Activated naive CD8-positive, alpha-beta T cell treated with anti-CD3 and anti-CD28 coated beads, Interleukin-2, amount 10 ng/mL, durations not matched to agents 7 days and 5 days (primary cell): Measurements from ENCODE around the gene PITPNC1. TPM values are rescaled to one million over a fixed set of nuclear protein-coding genes. Genes with fewer than 3 reads are reported as not detected.
"Not testable (repeated sequence)": the region's sequence is repeated elsewhere in the genome, so short reads cannot be mapped to it uniquely, and the experiment has no call there.

Experiments used
- ATAC-seq: fragments of 150-1000 bp; cut with Tn5 transposase; one replicate; pipeline ENCODE4 v1.10.0; 2021; ENCODE audit warnings: low read depth, moderate library complexity
- POLR2A ChIA-PET: fragments of 350-600 bp; sonication (Branson Sonifier 250); formaldehyde crosslinking; loops from one replicate; lab custom pipeline; 2021; ENCODE audit warnings: antibody characterized with exemption; lab: Charles Lee
- DNase-seq: peaks from one replicate; pipeline ENCODE4 v3.0.0; 2021
- H3K27ac Mint-ChIP-seq: one replicate; pipeline ENCODE4 v1.8.0; 2022; ENCODE audit warnings: mild to moderate bottlenecking, mixed read lengths
- H3K27me3 Mint-ChIP-seq: one replicate; pipeline ENCODE4 v1.8.0; 2022; ENCODE audit warnings: mild to moderate bottlenecking, moderate library complexity, mixed read lengths
- H3K36me3 Mint-ChIP-seq: one replicate; pipeline ENCODE4 v1.8.0; 2021; ENCODE audit warnings: mild to moderate bottlenecking, mixed read lengths
- H3K4me1 Mint-ChIP-seq: one replicate; pipeline ENCODE4 v1.8.0; 2021; ENCODE audit warnings: mixed read lengths
- H3K4me3 Mint-ChIP-seq: one replicate; pipeline ENCODE4 v1.8.0; 2022; ENCODE audit warnings: mild to moderate bottlenecking, moderate library complexity, mixed read lengths
- H3K9me3 Mint-ChIP-seq: one replicate; pipeline ENCODE4 v1.8.0; 2021; ENCODE audit warnings: mixed read lengths
- total RNA-seq, 2 experiments: library from RNA; stranded (reverse); gene quantifications; one replicate each; pipeline ENCODE4 v1.2.3, GENCODE V29; 2021

PITPNC1 gene
- 100 to 1,000 TPM; 100 to 104 TPM for total RNA-seq

DNA sequence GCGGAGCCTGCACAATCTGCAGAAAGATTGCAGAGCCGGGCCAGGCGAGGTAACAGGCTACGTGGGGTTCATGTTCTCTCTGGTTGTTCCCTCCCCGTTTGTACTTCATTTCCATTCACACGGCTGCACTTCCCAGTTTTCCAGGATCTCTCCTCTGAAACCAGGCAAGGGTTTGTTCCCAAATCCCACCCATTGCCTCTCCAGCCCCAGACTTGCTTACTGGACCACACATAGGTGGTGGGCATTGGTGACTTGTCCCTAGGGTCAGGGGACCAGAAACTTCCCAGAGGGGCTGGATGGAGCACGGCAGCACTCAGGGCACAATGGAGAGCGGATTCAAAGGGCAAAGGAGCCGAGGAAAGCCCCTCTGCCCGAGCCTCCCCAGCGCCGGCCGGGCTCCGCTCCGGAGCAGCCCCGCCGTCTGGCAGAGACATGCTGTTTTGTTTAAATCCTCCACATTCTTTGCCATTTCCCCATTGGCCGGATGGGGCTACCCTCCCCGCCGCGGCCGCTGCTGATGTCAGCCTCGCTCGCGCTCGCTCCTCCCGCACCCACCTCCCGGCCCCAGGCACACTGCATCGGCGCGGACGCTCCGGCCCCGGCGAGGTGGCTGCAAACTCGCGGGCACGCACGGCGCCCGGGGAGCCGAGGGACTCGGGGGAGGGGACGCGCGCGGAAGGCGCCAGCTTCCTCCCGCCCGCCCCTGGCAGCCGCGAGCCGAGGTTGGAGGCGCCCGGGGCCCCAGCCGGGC, at the start of gene PITPNC1:
Gene PITPNC1 (plus strand): TSS at position 545 of the 751 bp plus-strand sequence.
- POLR2A ChIA-PET: interaction anchor here (1.3 to 7.3 kb wide), 8 partner anchors 11 to 448 kb away, joined by 4 to 120 read pairs (median 12); partner anchors contain the start of genes BPTF and PSMD12
- DNase-seq: peak; percentile 90

DNA sequence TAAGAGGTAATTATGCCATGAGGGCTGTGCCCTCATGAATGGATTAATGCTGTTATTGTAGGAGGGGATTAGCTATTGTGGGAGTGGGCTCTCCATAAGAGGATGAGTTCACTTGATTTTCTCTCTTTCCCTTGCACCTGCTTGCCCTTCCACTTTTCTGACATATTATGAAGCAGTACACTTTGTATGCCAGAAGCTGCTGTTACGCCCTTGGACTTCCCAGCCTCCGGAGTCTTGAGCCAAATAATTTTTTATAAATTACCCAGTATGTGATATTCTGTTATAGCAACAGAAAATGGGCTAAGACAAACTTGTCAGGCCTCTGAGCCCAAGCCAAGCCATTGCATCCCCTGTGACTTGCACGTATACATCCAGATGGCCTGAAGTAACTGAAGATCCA, 49.1 kb upstream of the PITPNC1 start:
- Mint-ChIP-seq H3K36me3 (no peaks in the 10 kb centered on the region), H3K4me3 (no peak overlapping the region), H3K27ac (no peak overlapping the region), H3K27me3 (no peaks in the 10 kb centered on the region), H3K4me1 (no peaks in the 10 kb centered on the region), H3K9me3 (no peaks in the 10 kb centered on the region)
- ATAC-seq (no peak), DNase-seq (no peak)
- POLR2A ChIA-PET: no interaction called here

More for the DNA sequence above, at the start of gene PITPNC1:
- Mint-ChIP-seq H3K9me3 (no peaks in the 10 kb centered on the region), H3K4me3 (peak within 1 kb of the TSS; percentile 93), H3K36me3 (peaks cover 10% of the 10 kb centered on the region), H3K27me3 (no peaks in the 10 kb centered on the region), H3K4me1 (peaks cover 39% of the 10 kb centered on the region), H3K27ac (peak within 1 kb of the TSS; percentile 90)
- peak; percentile 78 for ATAC-seq

DNA sequence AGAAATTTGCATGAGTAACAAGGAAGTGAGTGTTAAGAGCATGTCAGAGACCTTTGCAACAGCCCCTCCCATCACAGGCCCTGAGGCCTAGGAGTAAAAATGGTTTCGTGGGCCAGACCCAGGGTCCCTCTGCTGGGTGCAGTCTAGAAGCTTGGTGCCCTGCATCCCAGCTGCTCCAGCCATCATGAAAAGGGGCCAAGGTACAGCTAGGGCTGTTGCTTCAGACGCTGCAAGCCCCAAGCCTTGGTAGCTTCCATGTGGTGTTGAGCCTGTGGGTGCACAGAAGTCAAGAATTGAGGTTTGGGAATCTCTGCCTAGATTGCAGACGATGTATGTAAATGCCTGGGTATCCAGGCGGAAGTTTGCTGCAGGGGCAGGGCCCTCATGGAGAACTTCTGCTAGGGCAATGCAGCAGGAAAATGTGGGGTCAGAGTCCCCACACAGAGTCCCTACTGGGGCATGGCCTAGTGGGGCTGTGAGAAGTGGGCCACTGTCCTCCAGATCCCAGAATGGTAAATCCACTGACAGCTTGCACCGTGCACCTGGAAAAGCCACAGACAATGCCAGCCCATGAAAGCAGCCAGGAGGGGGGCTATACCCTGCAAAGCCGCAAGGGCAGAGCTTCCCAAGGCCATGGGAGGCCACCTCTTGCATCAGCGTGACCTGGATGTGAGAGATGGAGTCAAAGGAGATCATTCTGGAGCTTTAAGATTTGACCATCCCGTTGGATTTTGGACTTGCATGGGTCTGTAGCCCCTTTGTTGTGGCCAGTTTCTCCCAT, 45.5 kb upstream of the PITPNC1 start:
- H3K9me3 Mint-ChIP-seq, H3K36me3 Mint-ChIP-seq, H3K27ac Mint-ChIP-seq, H3K4me1 Mint-ChIP-seq, ATAC-seq, POLR2A ChIA-PET, H3K4me3 Mint-ChIP-seq, DNase-seq, H3K27me3 Mint-ChIP-seq: not testable (repeated sequence)

DNA sequence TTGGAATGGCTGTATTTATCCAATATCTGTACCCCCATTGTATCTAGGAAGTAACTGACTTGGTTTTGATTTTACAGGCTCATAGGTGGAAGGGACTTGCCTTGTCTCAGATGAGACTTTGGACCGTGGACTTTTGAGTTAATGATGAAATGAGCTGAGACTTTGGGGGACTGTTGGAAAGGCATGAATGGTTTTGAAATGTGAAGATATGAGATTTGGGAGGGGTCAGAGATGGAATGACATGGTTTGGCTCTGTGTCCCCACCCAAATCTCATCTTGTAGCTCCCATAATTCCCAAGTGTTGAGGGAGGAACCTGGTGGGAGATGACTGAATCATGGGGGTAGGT, 44.9 kb upstream of the PITPNC1 start:
- H3K27me3 Mint-ChIP-seq, H3K27ac Mint-ChIP-seq, POLR2A ChIA-PET, H3K36me3 Mint-ChIP-seq, ATAC-seq, H3K9me3 Mint-ChIP-seq, H3K4me3 Mint-ChIP-seq, H3K4me1 Mint-ChIP-seq, DNase-seq: not testable (repeated sequence)

DNA sequence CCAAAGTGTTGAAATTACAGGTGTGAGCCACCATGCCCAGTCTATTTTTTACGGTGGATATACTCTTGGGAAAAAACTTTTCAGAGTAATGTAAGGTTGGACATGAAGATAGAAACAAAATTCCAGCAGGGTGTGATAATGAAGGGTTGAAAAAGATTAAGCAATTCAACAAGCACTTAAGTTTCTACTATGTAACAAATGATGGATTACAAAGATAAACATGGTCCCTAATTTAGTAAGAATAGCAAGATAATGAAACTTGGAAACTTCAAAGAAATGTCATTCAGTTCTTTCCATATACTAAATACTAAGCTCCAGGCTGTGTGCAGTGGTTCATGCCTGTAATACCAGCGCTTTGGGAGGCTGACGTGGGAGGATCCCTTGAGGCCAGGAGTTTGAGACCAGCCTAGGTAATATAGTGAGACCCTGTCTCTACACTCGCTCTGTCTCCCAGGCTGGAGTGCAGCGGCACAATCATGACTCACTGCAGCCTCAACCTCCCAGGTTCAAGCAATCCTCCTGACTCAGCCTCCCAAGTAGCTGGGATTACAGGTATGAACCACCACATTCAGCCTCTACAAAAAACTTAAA, 41.7 kb upstream of the PITPNC1 start:
- ATAC-seq: no peak
- H3K36me3 Mint-ChIP-seq: peaks cover 12% of the 10 kb centered on the region
- no peaks in the 10 kb centered on the region for H3K9me3 Mint-ChIP-seq
- POLR2A ChIA-PET: no interaction called here
- no peak for DNase-seq
- H3K4me3 Mint-ChIP-seq: no peak overlapping the region
- no peaks in the 10 kb centered on the region for H3K4me1 Mint-ChIP-seq
- no peaks in the 10 kb centered on the region for H3K27me3 Mint-ChIP-seq
- H3K27ac Mint-ChIP-seq: no peak overlapping the region

DNA sequence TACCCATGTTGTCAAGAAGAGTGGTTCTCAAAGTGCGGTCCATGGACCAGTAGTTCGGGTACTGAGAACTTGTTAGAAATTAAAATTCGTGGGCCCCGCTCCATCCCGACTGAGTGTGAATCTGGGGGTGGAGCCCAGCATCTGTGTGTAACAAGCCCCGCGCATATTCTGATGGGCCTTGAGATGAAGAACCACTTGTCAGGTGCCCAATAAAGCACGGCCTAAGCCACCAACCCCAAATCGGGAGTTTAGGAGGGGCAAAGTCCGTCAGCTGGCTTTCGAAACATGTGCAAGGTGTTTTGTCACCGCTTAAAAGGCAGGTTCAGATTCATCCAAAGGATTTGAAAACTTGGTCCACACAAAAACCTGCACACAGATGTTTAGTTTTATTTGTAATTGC, 40.2 kb upstream of the PITPNC1 start:
- POLR2A ChIA-PET: interaction anchor here (0.9 kb wide), 1 partner anchor 92 kb away, joined by 4 read pairs; the partner anchor contains the start of gene HELZ
- Mint-ChIP-seq H3K27me3 (no peaks in the 10 kb centered on the region), H3K36me3 (peaks cover 18% of the 10 kb centered on the region), H3K4me3 (no peak overlapping the region), H3K4me1 (no peaks in the 10 kb centered on the region), H3K27ac (no peak overlapping the region), H3K9me3 (no peaks in the 10 kb centered on the region)
- ATAC-seq: no peak
- DNase-seq: no peak

DNA sequence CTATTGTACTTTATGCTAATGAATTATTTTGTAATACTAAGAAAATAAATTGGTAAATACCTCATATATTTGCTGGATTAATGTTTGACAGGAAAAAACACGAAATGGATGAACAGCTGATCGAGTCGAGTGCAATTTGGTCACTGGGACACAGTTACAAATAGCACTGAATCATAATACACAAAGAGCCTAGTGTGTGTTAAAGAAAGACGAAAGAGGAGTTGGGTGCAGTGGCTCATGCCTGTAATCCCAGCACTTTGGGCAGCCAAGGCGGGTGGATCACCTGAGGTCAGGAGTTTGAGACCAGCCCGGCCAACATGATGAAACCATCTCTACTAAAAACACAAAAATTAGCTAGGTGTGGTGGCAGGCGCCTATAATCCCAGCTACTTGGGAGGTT, 38.7 kb upstream of the PITPNC1 start:
- DNase-seq, ATAC-seq, H3K27ac Mint-ChIP-seq, H3K4me3 Mint-ChIP-seq, H3K4me1 Mint-ChIP-seq, H3K9me3 Mint-ChIP-seq, H3K27me3 Mint-ChIP-seq, POLR2A ChIA-PET: not testable (repeated sequence)
- peaks cover 25% of the 10 kb centered on the region for H3K36me3 Mint-ChIP-seq

DNA sequence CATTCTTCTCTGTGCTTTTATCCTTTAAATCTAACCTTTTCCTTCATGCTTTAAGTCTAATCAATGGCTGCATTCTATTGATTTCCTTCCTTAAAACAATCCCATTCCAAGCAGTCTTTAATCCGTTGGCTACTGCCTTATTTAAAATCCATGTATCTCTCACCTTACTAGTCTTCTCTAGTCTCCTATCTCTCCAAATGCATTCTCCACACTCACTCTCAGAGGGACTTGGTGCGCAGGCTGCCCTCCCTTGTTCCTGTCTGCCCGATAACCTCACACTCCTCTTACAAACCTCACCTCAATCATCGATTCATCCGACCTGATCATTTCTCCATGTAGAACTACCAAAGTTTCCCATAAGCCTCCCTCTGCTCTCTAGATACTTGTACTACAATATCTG, 33.8 kb upstream of the PITPNC1 start:
- POLR2A ChIA-PET: interaction anchor here (0.8 kb wide), 1 partner anchor 16 kb away, joined by 3 read pairs; no protein-coding TSS in a partner anchor
- no peak for ATAC-seq

DNA sequence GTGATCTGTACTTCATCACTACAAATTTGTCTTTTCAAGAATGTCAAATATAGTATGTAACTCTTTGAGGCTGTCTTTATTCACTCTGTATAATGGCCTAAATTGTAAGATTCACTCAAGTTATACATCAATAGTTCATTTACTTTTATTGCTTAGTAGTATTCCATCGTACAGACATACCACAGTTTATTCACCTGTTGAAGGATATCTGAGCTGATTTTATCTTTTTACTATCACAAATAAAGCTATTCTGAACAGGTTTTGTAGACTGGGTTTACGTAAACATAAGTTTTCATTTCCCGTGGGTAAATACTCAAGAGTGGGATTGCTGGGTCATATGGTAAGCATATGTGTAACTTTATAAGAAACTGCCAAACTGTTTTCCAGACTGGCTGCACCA, 29.3 kb upstream of the PITPNC1 start:
- no peak for DNase-seq
- H3K36me3 Mint-ChIP-seq: peaks cover 28% of the 10 kb centered on the region
- no peak for ATAC-seq
- no peak overlapping the region for H3K4me3 Mint-ChIP-seq
- no peaks in the 10 kb centered on the region for H3K9me3 Mint-ChIP-seq
- H3K27me3 Mint-ChIP-seq: no peaks in the 10 kb centered on the region
- H3K4me1 Mint-ChIP-seq: no peaks in the 10 kb centered on the region
- POLR2A ChIA-PET: no interaction called here
- no peak overlapping the region for H3K27ac Mint-ChIP-seq

More for the DNA sequence above, 33.8 kb upstream of the PITPNC1 start:
- Mint-ChIP-seq H3K4me1 (no peaks in the 10 kb centered on the region), H3K4me3 (no peak overlapping the region), H3K36me3 (peaks cover 33% of the 10 kb centered on the region), H3K27ac (no peak overlapping the region), H3K27me3 (no peaks in the 10 kb centered on the region), H3K9me3 (no peaks in the 10 kb centered on the region)
- no peak for DNase-seq

DNA sequence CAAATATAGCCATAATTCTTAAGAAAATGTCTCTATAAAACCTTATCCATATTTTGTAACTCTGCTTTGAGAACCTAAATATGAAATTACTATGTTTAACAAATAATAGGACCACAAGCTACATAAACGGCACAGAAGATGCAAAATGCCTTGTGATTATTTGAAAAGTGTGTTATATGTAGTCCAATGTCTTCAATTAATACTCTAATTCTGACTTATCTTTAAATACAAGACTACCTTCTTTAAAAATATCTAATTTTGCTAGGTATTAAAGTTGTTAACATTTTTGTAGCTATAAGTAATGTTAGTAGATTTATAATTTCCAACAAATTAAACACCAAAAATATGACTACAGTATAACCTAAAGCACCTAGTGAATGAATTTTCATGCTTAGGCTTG, 27.7 kb upstream of the PITPNC1 start:
- H3K4me1 Mint-ChIP-seq: peaks cover 1% of the 10 kb centered on the region
- no peaks in the 10 kb centered on the region for H3K27me3 Mint-ChIP-seq
- H3K4me3 Mint-ChIP-seq: no peak overlapping the region
- H3K27ac Mint-ChIP-seq: no peak overlapping the region
- H3K36me3 Mint-ChIP-seq: peaks cover 28% of the 10 kb centered on the region
- H3K9me3 Mint-ChIP-seq: no peaks in the 10 kb centered on the region
- POLR2A ChIA-PET: interaction anchor here (0.6 kb wide), 1 partner anchor 451 kb away, joined by 3 read pairs; no protein-coding TSS in a partner anchor
- DNase-seq: no peak
- ATAC-seq: no peak

DNA sequence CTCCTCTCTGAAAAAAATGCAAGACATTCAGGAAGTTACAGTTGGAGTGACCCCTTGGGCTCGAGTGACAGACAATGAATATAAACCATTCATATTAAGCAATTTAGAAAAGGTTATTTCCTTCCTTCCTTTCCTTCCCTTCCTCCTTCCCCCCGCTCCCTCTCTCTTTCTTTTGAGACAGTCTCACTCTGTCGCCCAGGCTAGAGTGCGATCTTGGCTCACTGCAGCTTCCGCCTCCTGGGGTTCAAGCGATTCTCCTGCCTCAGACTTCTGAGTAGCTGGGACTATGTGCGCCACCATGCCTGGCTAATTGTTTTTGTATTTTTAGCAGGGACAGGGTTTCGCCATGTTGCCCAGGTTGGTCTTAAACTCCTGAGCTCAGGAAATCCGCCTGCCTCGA, 23.9 kb upstream of the PITPNC1 start:
- H3K9me3 Mint-ChIP-seq: no peaks in the 10 kb centered on the region
- H3K36me3 Mint-ChIP-seq: peaks cover 27% of the 10 kb centered on the region
- DNase-seq (no peak), ATAC-seq (no peak)
- H3K27ac Mint-ChIP-seq: no peak overlapping the region
- H3K4me1 Mint-ChIP-seq: peaks cover 9% of the 10 kb centered on the region
- POLR2A ChIA-PET: no interaction called here
- no peak overlapping the region for H3K4me3 Mint-ChIP-seq
- no peaks in the 10 kb centered on the region for H3K27me3 Mint-ChIP-seq

DNA sequence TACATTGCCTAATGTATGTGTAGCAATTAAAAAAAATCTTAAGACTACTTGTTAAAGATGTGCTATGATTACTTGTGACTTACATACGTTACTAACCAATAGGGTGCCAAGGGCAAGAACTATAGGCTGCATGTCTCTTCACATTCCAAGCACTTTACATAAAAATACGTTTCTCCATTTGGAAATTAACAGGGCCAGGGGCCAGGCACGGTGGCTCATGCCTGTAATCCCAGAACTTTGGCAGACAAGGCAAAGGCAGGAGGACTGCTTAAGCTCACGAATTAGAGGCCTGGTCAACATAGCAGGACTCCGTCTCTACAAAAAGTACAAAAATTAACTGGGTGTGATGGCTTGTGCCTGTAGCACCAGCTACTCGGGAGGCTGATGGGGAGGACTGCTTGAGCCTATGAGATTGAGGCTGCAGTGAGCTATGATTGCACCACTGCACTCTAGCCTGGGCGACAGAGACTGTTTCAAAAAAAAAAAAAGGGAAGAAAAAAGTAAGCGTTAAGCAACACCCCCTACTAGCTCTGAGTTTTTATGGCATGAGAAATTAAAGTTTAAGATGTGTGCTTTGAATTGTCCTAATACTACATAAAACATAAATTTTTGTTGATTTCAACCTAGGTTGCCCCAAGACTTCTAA, 23.0 kb upstream of the PITPNC1 start:
- H3K27ac Mint-ChIP-seq: no peak overlapping the region
- POLR2A ChIA-PET: interaction anchor here (0.7 kb wide), 1 partner anchor 215 kb away, joined by 4 read pairs; no protein-coding TSS in a partner anchor

DNA sequence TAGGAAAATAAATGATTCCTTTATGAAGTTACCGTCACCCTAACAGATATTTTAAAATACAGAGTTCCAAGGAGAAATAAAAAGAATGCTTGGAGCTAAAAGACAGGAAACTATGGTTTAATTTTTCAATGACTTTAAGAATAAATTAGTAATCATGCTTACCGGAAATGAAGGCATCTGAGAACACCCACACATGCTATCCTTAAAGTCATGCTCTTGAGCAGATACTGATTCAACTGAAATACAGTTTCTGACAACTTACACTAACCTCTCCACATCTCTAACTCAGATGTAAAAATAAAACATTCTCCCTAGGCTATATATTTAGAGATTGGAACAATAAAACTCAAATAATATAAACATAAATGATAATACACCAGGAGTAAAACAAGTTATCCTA, 18.5 kb upstream of the PITPNC1 start:
- H3K36me3 Mint-ChIP-seq: peaks cover 34% of the 10 kb centered on the region
- ATAC-seq: no peak
- H3K27ac Mint-ChIP-seq: peak overlapping the region; percentile 56
- peak overlapping the region; percentile 51 for H3K4me3 Mint-ChIP-seq
- POLR2A ChIA-PET: interaction anchor here (0.6 to 0.7 kb wide), 3 partner anchors 24 to 359 kb away, joined by 3 to 4 read pairs (median 4); no protein-coding TSS in a partner anchor
- H3K9me3 Mint-ChIP-seq: no peaks in the 10 kb centered on the region
- peaks cover 43% of the 10 kb centered on the region for H3K4me1 Mint-ChIP-seq
- DNase-seq: no peak
- no peaks in the 10 kb centered on the region for H3K27me3 Mint-ChIP-seq

More for the DNA sequence above, 23.0 kb upstream of the PITPNC1 start:
- Mint-ChIP-seq H3K27me3 (no peaks in the 10 kb centered on the region), H3K4me3 (no peak overlapping the region), H3K36me3 (peaks cover 26% of the 10 kb centered on the region), H3K9me3 (no peaks in the 10 kb centered on the region), H3K4me1 (peaks cover 15% of the 10 kb centered on the region)
- ATAC-seq: no peak
- no peak for DNase-seq
